K562 (cell line): ENCODE measurements around the gene COL1A1. TPM values are rescaled to one million over a fixed set of nuclear protein-coding genes. Genes with fewer than 3 reads are reported as not detected.

Experiments
- ATAC-seq: fragments of 200-7000 bp; cut with Tn5 transposase; 3 replicates; pipeline ENCODE4 v1.9.1; 2020; ENCODE audit warnings: moderate library complexity
- BruUV-seq: library from RNA; stranded (reverse); fragments of 400-500 nt; replicated peaks from 2 replicates; lab custom pipeline; 2021; lab: Mats Ljungman, UMichigan
- CTCF ChIA-PET: fragments of 300-600 bp; formaldehyde crosslinking; extraction: SDS; loops from one replicate; lab custom pipeline; 2021; ENCODE audit warnings: low intra/inter-chr PET ratio; lab: Yijun Ruan, JAX
- POLR2A ChIA-PET: fragments of 300-600, 350-650 bp; sonication (Branson Sonifier 250); formaldehyde crosslinking; extraction: SDS; loops from one replicate; lab custom pipeline; 2021; ENCODE audit warnings: antibody characterized with exemption, inconsistent platforms; lab: Yijun Ruan, JAX
- DNase-seq, 4 experiments: peaks; one replicate each; pipeline versions ENCODE4 v3.0.0 to v3.0.0-alpha.2; 2011 to 2018; ENCODE audit warnings: low spot score in 3 of 4, mixed read lengths in 3 of 4; ENCODE audit errors: extremely low read depth in 1 of 4
- FAIRE-seq: peaks from 2 replicates; lab custom pipeline; 2011; peaks lifted over from hg19 to GRCh38; lab: Jason Lieb, UNC
- H2AFZ ChIP-seq: 2 replicates; pipeline ENCODE4 v1.6.0; 2011; ENCODE audit warnings: low read depth, low read length, control low read depth, inconsistent platforms
- H3K27ac ChIP-seq: fragments of 200-600 bp; 3 replicates; pipeline ENCODE4 v1.8.0; 2011; ENCODE audit warnings: low read depth, mild to moderate bottlenecking, control low read depth, inconsistent platforms, low read length, moderate library complexity, mixed read lengths; ENCODE audit errors: extremely low read depth
- H3K27me3 ChIP-seq, 2 experiments: fragments of 300-600 bp in 1 of 2; 2 replicates in 1 of 2; 3 replicates in 1 of 2; pipeline versions ENCODE4 v1.6.0 to v1.8.0; 2011; ENCODE audit warnings: inconsistent platforms in 2 of 2, low read length in 2 of 2, mild to moderate bottlenecking in 1 of 2, mixed read lengths in 1 of 2, moderate library complexity in 1 of 2; ENCODE audit not compliant: control insufficient read depth in 2 of 2, insufficient read depth in 2 of 2
- H3K36me3 ChIP-seq: fragments of 300-600 bp; 3 replicates; pipeline ENCODE4 v1.8.0; 2011; ENCODE audit warnings: mild to moderate bottlenecking, low read length, inconsistent platforms; ENCODE audit not compliant: control insufficient read depth, insufficient read depth
- H3K4me1 ChIP-seq, 2 experiments: fragments of 200-600 bp in 1 of 2; replicated peaks in 1 of 2; 2 replicates in 1 of 2; 3 replicates in 1 of 2; pipeline versions ENCODE4 v1.5.1 to v1.8.0; 2011; ENCODE audit warnings: inconsistent platforms in 2 of 2, low read length in 2 of 2, mild to moderate bottlenecking in 1 of 2, mixed read lengths in 1 of 2, moderate library complexity in 1 of 2; ENCODE audit not compliant: control insufficient read depth in 2 of 2, insufficient read depth in 2 of 2
- H3K4me2 ChIP-seq: 2 replicates; pipeline ENCODE4 v1.6.1; 2011; ENCODE audit warnings: low read length, control low read depth, inconsistent platforms, mixed read lengths; ENCODE audit not compliant: insufficient read depth
- H3K4me3 ChIP-seq: fragments of 200-600 bp; sonication (generic), shearing (Covaris generic); 2 replicates; pipeline ENCODE4 v1.5.1; 2016; ENCODE audit warnings: control low read depth, inconsistent platforms
- H3K79me2 ChIP-seq: fragments of 200-600 bp; 3 replicates; pipeline ENCODE4 v1.8.0; 2011; ENCODE audit warnings: low read length, inconsistent platforms; ENCODE audit not compliant: control insufficient read depth, insufficient read depth
- H3K9ac ChIP-seq, 2 experiments: 2 replicates each; pipeline versions ENCODE4 v1.6.0 to v1.6.1; 2011; ENCODE audit warnings: low read depth in 2 of 2, low read length in 2 of 2, control low read depth in 1 of 2, inconsistent platforms in 1 of 2, mild to moderate bottlenecking in 1 of 2, mixed read lengths in 1 of 2; ENCODE audit not compliant: insufficient read depth in 1 of 2
- H3K9me1 ChIP-seq: one replicate; pipeline ENCODE4 v1.6.0; 2011; ENCODE audit warnings: inconsistent platforms, mild to moderate bottlenecking, low read length, moderate library complexity; ENCODE audit not compliant: control insufficient read depth, insufficient read depth
- H3K9me3 ChIP-seq: replicated peaks from 2 replicates; pipeline ENCODE4 v1.5.1; 2011; ENCODE audit warnings: low read depth, low read length, inconsistent platforms; ENCODE audit not compliant: control insufficient read depth, insufficient read depth
- H4K20me1 ChIP-seq: replicated peaks from 2 replicates; pipeline ENCODE4 v1.6.1; 2011; ENCODE audit warnings: low read length, inconsistent platforms, mixed read lengths; ENCODE audit not compliant: control insufficient read depth, insufficient read depth
- ERF ChIP-seq: fragments of 450-650 bp; formaldehyde crosslinking; IDR thresholded peaks from 2 replicates; pipeline ENCODE4 v1.4.0; 2020; ENCODE audit warnings: mild to moderate bottlenecking, mixed read lengths
- KLF13 ChIP-seq: fragments of 450-650 bp; IDR thresholded peaks from 2 replicates; pipeline ENCODE4 v1.6.1; 2016; ENCODE audit warnings: missing genetic modification characterization, low read depth, mild to moderate bottlenecking, missing compliant biosample characterization, moderate library complexity, borderline replicate concordance
- MCM2 ChIP-seq: fragments of 450-650 bp; IDR thresholded peaks from 2 replicates; pipeline ENCODE4 v1.6.1; 2017; ENCODE audit warnings: low read depth, mild to moderate bottlenecking
- RBFOX2 ChIP-seq: fragments of 200-400 bp; formaldehyde crosslinking; IDR thresholded peaks from 2 replicates; pipeline ENCODE4 v1.6.1; 2017; ENCODE audit warnings: low read depth, mild to moderate bottlenecking, low read length, moderate library complexity
- TOE1 ChIP-seq, 2 experiments: fragments of 450-650 bp in 1 of 2; sonication (generic) in 1 of 2; formaldehyde crosslinking in 1 of 2; IDR thresholded peaks; 2 replicates each; pipeline versions ENCODE4 v1.7.1 to v1.8.0; 2016 to 2022; ENCODE audit warnings: borderline replicate concordance in 2 of 2, mild to moderate bottlenecking in 2 of 2, antibody characterized with exemption in 1 of 2, inconsistent platforms in 1 of 2, low read depth in 1 of 2, missing genetic modification reagents in 1 of 2, moderate library complexity in 1 of 2
- ZMIZ1 ChIP-seq, 2 experiments: fragments of 150-350 bp in 1 of 2; IDR thresholded peaks; 2 replicates each; pipeline ENCODE4 v1.6.1; 2012 to 2016; ENCODE audit warnings: low read depth in 2 of 2, low read length in 2 of 2, mild to moderate bottlenecking in 1 of 2, moderate library complexity in 1 of 2
- ZNF444 ChIP-seq: fragments of 250-450 bp; sonication (Bioruptor Pico); IDR thresholded peaks from 2 replicates; pipeline ENCODE4 v1.4.0; 2020; ENCODE audit warnings: mild to moderate bottlenecking, moderate library complexity
- WGBS: fragments of 100-300 bp; shearing (Covaris generic); methylation state at CpG from one replicate; pipeline ENCODE4 v1.1.6; 2016; ENCODE audit warnings: low coverage, mixed read lengths; ENCODE audit not compliant: insufficient coverage; ENCODE audit errors: missing lambda C conversion rate; 5-methylcytosine and 5-hydroxymethylcytosine counted together
- in situ Hi-C: fragments of 300-500 bp; cut with MboI; formaldehyde crosslinking; loops from 4 replicates; pipeline ENCODE4 v1.15.0; 2018; ENCODE audit warnings: inconsistent platforms, mixed read lengths
- intact Hi-C: fragments of 100-400 bp; cut with micrococcal nuclease; formaldehyde crosslinking; loops from 2 replicates; pipeline ENCODE4 v1.14.2; 2022
- polyA plus RNA-seq, 8 experiments: library from polyadenylated mRNA; depleted of rRNA in 4 of 8; stranded (reverse) in 5 of 8; unstranded in 3 of 8; fragments of >200 nt; fragmentation: Nextera tagmentation in 2 of 8; fragmentation: Illumina TruSeq in 1 of 8; extraction: Ambion mirVana in 2 of 8; extraction: Trizol in 1 of 8; gene quantifications; 2 replicates each; pipeline versions ENCODE4 v1.2.1 to v1.2.3, GENCODE V29; 2011 to 2014; ENCODE audit warnings: inconsistent platforms in 1 of 8, missing spikeins in 1 of 8
- total RNA-seq, 7 experiments: library from RNA; depleted of rRNA in 6 of 7; stranded (reverse); fragments of >200 nt in 6 of 7; fragmentation: Illumina TruSeq in 2 of 7; extraction: Trizol in 2 of 7; gene quantifications; 2 replicates each; pipeline versions ENCODE4 v1.2.1 to v1.2.3, GENCODE V29; 2011 to 2021; ENCODE audit warnings: low replicate concordance in 1 of 7

COL1A1 gene
- total and polyA plus RNA-seq, 9 of the 15 experiments (the other 6 are each of a cell fraction or from before 2014, with no cell fraction given), result 0.04 to 3.4 (median 0.18) TPM

GRCh38 chr17:50174444-50174843 is 27.0 kb downstream of the COL1A1 start:
- ChIA-PET POLR2A (no interaction called here), CTCF (no interaction called here)
- intact Hi-C loops, result no loop called here
- no peaks in the 10 kb centered on the region for H3K9me1 ChIP-seq
- no peak overlapping the region for H2AFZ ChIP-seq
- no peaks in the 10 kb centered on the region for H3K9me3 ChIP-seq
- ATAC-seq (no peak), DNase-seq (no peak), FAIRE-seq (no peak)
- H4K20me1 ChIP-seq, result peaks cover 13% of the 10 kb centered on the region
- in situ Hi-C loops, result no loop called here
- H3K79me2 ChIP-seq, result no peaks in the 10 kb centered on the region
- no peak overlapping the region for H3K9ac ChIP-seq
- no peak overlapping the region for H3K4me2 ChIP-seq
- H3K27me3 ChIP-seq, result peaks cover 2 to 11% of the 10 kb centered on the region in 2 experiments; a peak in 2 of 5 replicates
- H3K4me3 ChIP-seq, result no peak overlapping the region
- 57% methylated on average over 6 of the region's 6 CpGs for WGBS
- no peaks in the 10 kb centered on the region for H3K36me3 ChIP-seq
- no TSS peak for BruUV-seq
- peaks cover 5 to 18% of the 10 kb centered on the region in 2 experiments; a peak in 3 of 5 replicates for H3K4me1 ChIP-seq
- no peak for TF ChIP-seq RBFOX2
- TF ChIP-seq KLF13 (tag), result no peak
- no peak for TF ChIP-seq ZNF444 (CRISPR knock-in tag)
- no peak for TF ChIP-seq ERF (CRISPR knock-in tag)
- TF ChIP-seq MCM2, result no peak
- TF ChIP-seq ZMIZ1 (IDR thresholded peaks at IDR 0.05; ENCODE audit: low read depth in 2 of 2, low read length in 2 of 2), result no peak
- TF ChIP-seq TOE1 (IDR thresholded peaks at IDR 0.05; ENCODE audit: borderline replicate concordance), result no peak
- no peak for TF ChIP-seq TOE1 (CRISPR knock-in tag; IDR thresholded peaks at IDR 0.05; ENCODE audit: borderline replicate concordance, low read depth)
- H3K27ac ChIP-seq, result no peak overlapping the region
